Type B pancreatic cell (in vitro differentiated cells): Measurements from ENCODE around the gene NLGN4Y. TPM values are rescaled to one million over a fixed set of nuclear protein-coding genes. Genes with fewer than 3 reads are reported as not detected.

Experiments used
- DNase-seq: peaks from one replicate; pipeline ENCODE4 v3.0.0; 2021; ENCODE audit warnings: mixed read lengths; ENCODE audit not compliant: unreplicated experiment; ENCODE audit errors: extremely low spot score
- H3K27ac Mint-ChIP-seq: 2 replicates; pipeline ENCODE4 v1.8.0; 2021; ENCODE audit warnings: mild to moderate bottlenecking, mixed read lengths
- H3K27me3 Mint-ChIP-seq: 2 replicates; pipeline ENCODE4 v1.8.0; 2021; ENCODE audit warnings: mixed read lengths
- H3K36me3 Mint-ChIP-seq: 2 replicates; pipeline ENCODE4 v1.8.0; 2021; ENCODE audit warnings: mixed read lengths
- H3K4me1 Mint-ChIP-seq: one replicate; pipeline ENCODE4 v1.8.0; 2021; ENCODE audit warnings: mixed read lengths; ENCODE audit not compliant: unreplicated experiment
- H3K4me3 Mint-ChIP-seq: 2 replicates; pipeline ENCODE4 v1.8.0; 2021; ENCODE audit warnings: mild to moderate bottlenecking, mixed read lengths
- H3K9me3 Mint-ChIP-seq: 2 replicates; pipeline ENCODE4 v1.8.0; 2021; ENCODE audit warnings: mixed read lengths
- CTCF ChIP-seq: fragments of 200-600 bp; sonication (generic); conservative IDR thresholded peaks from 2 replicates; pipeline ENCODE4 v1.5.0; 2021; ENCODE audit warnings: antibody characterized with exemption, mild to moderate bottlenecking
- total RNA-seq: library from RNA; stranded (reverse); gene quantifications from 2 replicates; pipeline ENCODE4 v1.2.1, GENCODE V29; 2021; ENCODE audit warnings: low replicate concordance

The NLGN4Y gene
- total RNA-seq, 1 donor from 2014 or later = not detected

- Mint-ChIP-seq H3K4me3 (no peak overlapping the region), H3K9me3 (no peaks in the 10 kb centered on the region), H3K36me3 (no peaks in the 10 kb centered on the region), H3K27ac (no peak overlapping the region), H3K27me3 (no peaks in the 10 kb centered on the region), H3K4me1 (no peaks in the 10 kb centered on the region)
- no peak for TF ChIP-seq CTCF
- DNase-seq = no peak
Observed at GRCh38 chrY:14793104-14793503, 268.8 kb downstream of the NLGN4Y start.

GRCh38 chrY:14793674-14794073 is 269.3 kb downstream of the NLGN4Y start:
- Mint-ChIP-seq H3K36me3 (no peaks in the 10 kb centered on the region), H3K9me3 (no peaks in the 10 kb centered on the region), H3K27ac (no peak overlapping the region), H3K4me3 (no peak overlapping the region), H3K4me1 (no peaks in the 10 kb centered on the region), H3K27me3 (no peaks in the 10 kb centered on the region)
- DNase-seq = no peak
- TF ChIP-seq CTCF = no peak

- DNase-seq = no peak
- Mint-ChIP-seq H3K4me1 (no peaks in the 10 kb centered on the region), H3K36me3 (no peaks in the 10 kb centered on the region), H3K27ac (no peak overlapping the region), H3K9me3 (no peaks in the 10 kb centered on the region), H3K27me3 (no peaks in the 10 kb centered on the region), H3K4me3 (no peak overlapping the region)
- TF ChIP-seq CTCF = no peak
Observed at GRCh38 chrY:14798010-14798409, 273.7 kb downstream of the NLGN4Y start.

GRCh38 chrY:14801096-14801495 is 276.8 kb downstream of the NLGN4Y start:
- Mint-ChIP-seq H3K27me3 (no peaks in the 10 kb centered on the region), H3K36me3 (no peaks in the 10 kb centered on the region), H3K27ac (no peak overlapping the region), H3K9me3 (no peaks in the 10 kb centered on the region), H3K4me1 (no peaks in the 10 kb centered on the region), H3K4me3 (no peak overlapping the region)
- TF ChIP-seq CTCF = no peak
- no peak for DNase-seq

GRCh38 chrY:14802125-14802524 is 277.8 kb downstream of the NLGN4Y start:
- Mint-ChIP-seq H3K9me3 (no peaks in the 10 kb centered on the region), H3K27me3 (no peaks in the 10 kb centered on the region), H3K27ac (no peak overlapping the region), H3K4me3 (no peak overlapping the region), H3K4me1 (no peaks in the 10 kb centered on the region), H3K36me3 (no peaks in the 10 kb centered on the region)
- TF ChIP-seq CTCF = no peak
- DNase-seq = no peak

GRCh38 chrY:14804041-14804440 is 279.7 kb downstream of the NLGN4Y start:
- H3K27ac Mint-ChIP-seq = no peak overlapping the region
- H3K36me3 Mint-ChIP-seq = no peaks in the 10 kb centered on the region
- TF ChIP-seq CTCF = no peak

More at GRCh38 chrY:14804041-14804440, 279.7 kb downstream of the NLGN4Y start:
- H3K9me3 Mint-ChIP-seq = no peaks in the 10 kb centered on the region
- H3K27me3 Mint-ChIP-seq = no peaks in the 10 kb centered on the region
- no peak overlapping the region for H3K4me3 Mint-ChIP-seq
- H3K4me1 Mint-ChIP-seq = no peaks in the 10 kb centered on the region
- no peak for DNase-seq
